SK-N-SH (cell line): Measurements from ENCODE around the gene GNG12.

ENCODE experiments used
- CHD2 ChIP-seq: fragments of 150-350 bp; IDR thresholded peaks from 2 replicates; pipeline ENCODE4 v1.6.1; 2018; ENCODE audit warnings: low read length; ENCODE audit not compliant: partially characterized antibody
- EP300 ChIP-seq, 2 experiments: IDR thresholded peaks; 2 replicates each; pipeline versions ENCODE4 v1.4.0 to v1.6.1; 2012; ENCODE audit warnings: borderline replicate concordance in 1 of 2, low read depth in 1 of 2, low read length in 1 of 2
- EZH2phosphoT487 ChIP-seq: fragments of 200-600 bp; sonication (generic); IDR thresholded peaks from 2 replicates; pipeline ENCODE4 v1.6.1; 2017; ENCODE audit warnings: low read depth, mixed run types, mild to moderate bottlenecking, antibody characterized with exemption, moderate library complexity, borderline replicate concordance
- NRF1 ChIP-seq: IDR thresholded peaks from 2 replicates; pipeline ENCODE4 v1.6.1; 2012; ENCODE audit warnings: low read depth, mild to moderate bottlenecking, low read length
- POLR2AphosphoS5 ChIP-seq: IDR thresholded peaks from 2 replicates; pipeline ENCODE4 v1.6.1; 2012; ENCODE audit warnings: low read depth, low read length
- RCOR1 ChIP-seq: fragments of 150-350 bp; IDR thresholded peaks from 2 replicates; pipeline ENCODE4 v1.6.1; 2017; ENCODE audit warnings: antibody characterized with exemption, low read length
- RFX5 ChIP-seq: IDR thresholded peaks from 2 replicates; pipeline ENCODE4 v1.6.1; 2012; ENCODE audit warnings: mild to moderate bottlenecking, improper control_type of control experiment, low read length
- RXRA ChIP-seq: IDR thresholded peaks from 2 replicates; pipeline ENCODE4 v1.4.0; 2012; ENCODE audit warnings: low read depth, mild to moderate bottlenecking, borderline replicate concordance
- SIN3A ChIP-seq: IDR thresholded peaks from 2 replicates; pipeline ENCODE4 v1.6.1; 2012; ENCODE audit warnings: low read depth, mild to moderate bottlenecking, low read length, moderate library complexity, borderline replicate concordance
- YY1 ChIP-seq: IDR thresholded peaks from 2 replicates; pipeline ENCODE4 v1.4.0; 2012; ENCODE audit warnings: low read depth, mild to moderate bottlenecking
- TF ChIP-seq, protein P1 (sequence below): IDR thresholded peaks from 2 replicates; pipeline ENCODE4; 2012
- TF ChIP-seq, protein P2 (sequence below): fragments of 200-600 bp; sonication (generic); IDR thresholded peaks from 2 replicates; pipeline ENCODE4 v1.6.1; 2017; ENCODE audit warnings: antibody characterized with exemption, mild to moderate bottlenecking, moderate library complexity
- TF ChIP-seq, protein P3 (sequence below): fragments of 150-350 bp; IDR thresholded peaks from 2 replicates; pipeline ENCODE4 v1.6.1; 2017; ENCODE audit warnings: antibody characterized with exemption, low read length, low read depth, borderline replicate concordance
- TF ChIP-seq, protein P4 (sequence below): IDR thresholded peaks from 2 replicates; pipeline ENCODE4 v1.4.0; 2012; ENCODE audit warnings: low read depth

DNA sequence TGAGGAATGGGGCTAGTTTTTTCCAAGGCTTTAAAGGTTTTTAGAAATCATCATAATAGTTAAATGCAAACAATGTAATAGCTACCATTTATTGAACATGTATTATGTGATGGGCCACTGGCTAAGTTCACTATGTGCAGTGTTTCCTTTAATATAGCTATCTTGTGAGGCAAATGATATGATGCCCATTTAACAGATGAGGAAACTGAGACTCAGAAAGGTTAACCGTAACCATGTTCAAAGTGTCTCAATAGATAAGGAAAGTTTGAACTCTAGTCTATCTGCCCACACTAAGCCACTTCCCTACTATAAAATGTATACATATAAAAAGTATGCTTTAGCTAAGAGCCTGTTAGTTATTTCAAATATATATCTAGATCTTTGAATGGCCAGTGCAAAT is 64.8 kb downstream of the GNG12 start:
- no peak for TF ChIP-seq NRF1
- TF ChIP-seq, protein P1, sequence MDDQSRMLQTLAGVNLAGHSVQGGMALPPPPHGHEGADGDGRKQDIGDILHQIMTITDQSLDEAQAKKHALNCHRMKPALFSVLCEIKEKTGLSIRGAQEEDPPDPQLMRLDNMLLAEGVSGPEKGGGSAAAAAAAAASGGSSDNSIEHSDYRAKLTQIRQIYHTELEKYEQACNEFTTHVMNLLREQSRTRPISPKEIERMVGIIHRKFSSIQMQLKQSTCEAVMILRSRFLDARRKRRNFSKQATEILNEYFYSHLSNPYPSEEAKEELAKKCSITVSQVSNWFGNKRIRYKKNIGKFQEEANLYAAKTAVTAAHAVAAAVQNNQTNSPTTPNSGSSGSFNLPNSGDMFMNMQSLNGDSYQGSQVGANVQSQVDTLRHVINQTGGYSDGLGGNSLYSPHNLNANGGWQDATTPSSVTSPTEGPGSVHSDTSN, result no peak
- TF ChIP-seq, protein P2, sequence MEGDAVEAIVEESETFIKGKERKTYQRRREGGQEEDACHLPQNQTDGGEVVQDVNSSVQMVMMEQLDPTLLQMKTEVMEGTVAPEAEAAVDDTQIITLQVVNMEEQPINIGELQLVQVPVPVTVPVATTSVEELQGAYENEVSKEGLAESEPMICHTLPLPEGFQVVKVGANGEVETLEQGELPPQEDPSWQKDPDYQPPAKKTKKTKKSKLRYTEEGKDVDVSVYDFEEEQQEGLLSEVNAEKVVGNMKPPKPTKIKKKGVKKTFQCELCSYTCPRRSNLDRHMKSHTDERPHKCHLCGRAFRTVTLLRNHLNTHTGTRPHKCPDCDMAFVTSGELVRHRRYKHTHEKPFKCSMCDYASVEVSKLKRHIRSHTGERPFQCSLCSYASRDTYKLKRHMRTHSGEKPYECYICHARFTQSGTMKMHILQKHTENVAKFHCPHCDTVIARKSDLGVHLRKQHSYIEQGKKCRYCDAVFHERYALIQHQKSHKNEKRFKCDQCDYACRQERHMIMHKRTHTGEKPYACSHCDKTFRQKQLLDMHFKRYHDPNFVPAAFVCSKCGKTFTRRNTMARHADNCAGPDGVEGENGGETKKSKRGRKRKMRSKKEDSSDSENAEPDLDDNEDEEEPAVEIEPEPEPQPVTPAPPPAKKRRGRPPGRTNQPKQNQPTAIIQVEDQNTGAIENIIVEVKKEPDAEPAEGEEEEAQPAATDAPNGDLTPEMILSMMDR, result no peak
- no peak for TF ChIP-seq YY1
- no peak for TF ChIP-seq EZH2phosphoT487
- no peak for TF ChIP-seq EP300 (IDR thresholded peaks at IDR 0.05; ENCODE audit: borderline replicate concordance in 1 of 2, low read depth in 1 of 2, low read length in 1 of 2)
- TF ChIP-seq, protein P3, sequence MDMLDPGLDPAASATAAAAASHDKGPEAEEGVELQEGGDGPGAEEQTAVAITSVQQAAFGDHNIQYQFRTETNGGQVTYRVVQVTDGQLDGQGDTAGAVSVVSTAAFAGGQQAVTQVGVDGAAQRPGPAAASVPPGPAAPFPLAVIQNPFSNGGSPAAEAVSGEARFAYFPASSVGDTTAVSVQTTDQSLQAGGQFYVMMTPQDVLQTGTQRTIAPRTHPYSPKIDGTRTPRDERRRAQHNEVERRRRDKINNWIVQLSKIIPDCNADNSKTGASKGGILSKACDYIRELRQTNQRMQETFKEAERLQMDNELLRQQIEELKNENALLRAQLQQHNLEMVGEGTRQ, result no peak
- no peak for TF ChIP-seq RCOR1
- TF ChIP-seq POLR2AphosphoS5, result no peak
- TF ChIP-seq CHD2, result no peak
- TF ChIP-seq RFX5, result no peak
- no peak for TF ChIP-seq SIN3A
- no peak for TF ChIP-seq RXRA
- TF ChIP-seq, protein P4, sequence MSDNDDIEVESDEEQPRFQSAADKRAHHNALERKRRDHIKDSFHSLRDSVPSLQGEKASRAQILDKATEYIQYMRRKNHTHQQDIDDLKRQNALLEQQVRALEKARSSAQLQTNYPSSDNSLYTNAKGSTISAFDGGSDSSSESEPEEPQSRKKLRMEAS, result no peak
